Brain microvascular endothelial cell (primary cell): ENCODE measurements around the gene TRAPPC10.

Source experiments
- DNase-seq: peaks from one replicate; pipeline ENCODE4 v3.0.0-alpha.2; 2020
- H3K27ac ChIP-seq: fragments of 250-450 bp; sonication (Bioruptor Pico); 2 replicates; pipeline ENCODE4 v1.5.1; 2020; ENCODE audit warnings: mild to moderate bottlenecking, moderate library complexity
- H3K27me3 ChIP-seq: fragments of 250-450 bp; sonication (Bioruptor Pico); replicated peaks from 2 replicates; pipeline ENCODE4 v1.5.1; 2020; ENCODE audit warnings: mild to moderate bottlenecking
- H3K36me3 ChIP-seq: fragments of 250-450 bp; sonication (Bioruptor Pico); replicated peaks from 2 replicates; pipeline ENCODE4 v1.5.1; 2020; ENCODE audit warnings: mild to moderate bottlenecking
- H3K4me3 ChIP-seq: 2 replicates; pipeline ENCODE4 v1.5.1; 2011; ENCODE audit warnings: low read depth, mild to moderate bottlenecking, control low read depth, low read length, moderate library complexity
- CTCF ChIP-seq: IDR thresholded peaks from 2 replicates; pipeline ENCODE4 v1.5.1; 2011; ENCODE audit warnings: low read depth, mild to moderate bottlenecking, moderate library complexity, low read length, control low read depth, inconsistent platforms; ENCODE audit errors: missing control alignments
- in situ Hi-C: cut with HindIII; loops from 2 replicates; pipeline ENCODE4 v1.10.0; 2017; ENCODE audit warnings: low sequenced_read_pairs, low pct_ligation_motif_present

TRAPPC10 gene

GRCh38 chr21:43994085-43994484 is 18.0 kb upstream of the TRAPPC10 start:
- in situ Hi-C loops, result no loop called here
- Histone ChIP-seq H3K27ac (no peak overlapping the region), H3K27me3 (no peaks in the 10 kb centered on the region), H3K4me3 (no peak overlapping the region), H3K36me3 (no peaks in the 10 kb centered on the region)
- no peak for TF ChIP-seq CTCF
- no peak for DNase-seq

GRCh38 chr21:43994646-43995045 is 17.5 kb upstream of the TRAPPC10 start:
- no peak for TF ChIP-seq CTCF
- H3K36me3 ChIP-seq, result no peaks in the 10 kb centered on the region
- no peak overlapping the region for H3K4me3 ChIP-seq
- H3K27me3 ChIP-seq, result no peaks in the 10 kb centered on the region
- in situ Hi-C loops, result no loop called here
- H3K27ac ChIP-seq, result no peak overlapping the region
- no peak for DNase-seq

GRCh38 chr21:43995521-43996105 is 16.5 kb upstream of the TRAPPC10 start:
- H3K27ac ChIP-seq, result no peak overlapping the region
- no peak for TF ChIP-seq CTCF
- in situ Hi-C loops, result no loop called here

GRCh38 chr21:43997766-43998742 is 14.1 kb upstream of the TRAPPC10 start:
- no peak for TF ChIP-seq CTCF
- Histone ChIP-seq H3K27ac (no peak overlapping the region), H3K4me3 (no peak overlapping the region), H3K36me3 (no peaks in the 10 kb centered on the region), H3K27me3 (no peaks in the 10 kb centered on the region)
- in situ Hi-C loops, result no loop called here
- DNase-seq, result no peak

More at GRCh38 chr21:43995521-43996105, 16.5 kb upstream of the TRAPPC10 start:
- no peaks in the 10 kb centered on the region for H3K36me3 ChIP-seq
- no peak overlapping the region for H3K4me3 ChIP-seq
- H3K27me3 ChIP-seq, result no peaks in the 10 kb centered on the region
- no peak for DNase-seq

GRCh38 chr21:44000360-44000759 is 11.7 kb upstream of the TRAPPC10 start:
- Histone ChIP-seq H3K27me3 (no peaks in the 10 kb centered on the region), H3K27ac (no peak overlapping the region), H3K4me3 (no peak overlapping the region), H3K36me3 (no peaks in the 10 kb centered on the region)
- DNase-seq, result no peak
- in situ Hi-C loops, result no loop called here
- no peak for TF ChIP-seq CTCF
